Fibroblast of mammary gland (primary cell): ENCODE results near the gene SBNO1.

ENCODE experiments used
- DNase-seq: peaks from one replicate; pipeline ENCODE4 v3.0.0-alpha.2; 2010; ENCODE audit warnings: low read depth
- H3K4me3 ChIP-seq: 2 replicates; pipeline ENCODE4 v1.5.1; 2011; ENCODE audit warnings: low read depth, mild to moderate bottlenecking, low read length, moderate library complexity; ENCODE audit not compliant: control insufficient read depth
- CTCF ChIP-seq: conservative IDR thresholded peaks from 2 replicates; pipeline ENCODE4 v1.5.1; 2011; ENCODE audit warnings: low read depth, low read length, inconsistent platforms; ENCODE audit not compliant: control insufficient read depth, insufficient read depth

Gene SBNO1

GRCh38 chr12:123293178-123293760 lies 71.4 kb downstream of the SBNO1 start:
- DNase-seq = no peak
- TF ChIP-seq CTCF = no peak
- no peak overlapping the region for H3K4me3 ChIP-seq

GRCh38 chr12:123289911-123290310 lies 74.7 kb downstream of the SBNO1 start:
- no peak for TF ChIP-seq CTCF
- no peak for DNase-seq
- no peak overlapping the region for H3K4me3 ChIP-seq

- DNase-seq = no peak
- TF ChIP-seq CTCF = no peak
- H3K4me3 ChIP-seq = no peak overlapping the region
Observed at GRCh38 chr12:123288751-123289346, 75.8 kb downstream of the SBNO1 start.

- TF ChIP-seq CTCF = no peak
- no peak overlapping the region for H3K4me3 ChIP-seq
- DNase-seq = no peak
Observed at GRCh38 chr12:123286652-123287373, 77.8 kb downstream of the SBNO1 start.

- no peak for TF ChIP-seq CTCF
- DNase-seq = no peak
- H3K4me3 ChIP-seq = no peak overlapping the region
Observed at GRCh38 chr12:123284669-123285068, 80.0 kb downstream of the SBNO1 start.

- DNase-seq = no peak
- no peak for TF ChIP-seq CTCF
- H3K4me3 ChIP-seq = no peak overlapping the region
Observed at GRCh38 chr12:123283461-123283860, 81.2 kb downstream of the SBNO1 start.
